ENCODE results near the gene BMP4. TPM values are rescaled to one million over a fixed set of nuclear protein-coding genes. Genes with fewer than 3 reads are reported as not detected.

Gene BMP4
- total RNA-seq, 1 donor from 2014 or later, result 12.9 TPM

DNA sequence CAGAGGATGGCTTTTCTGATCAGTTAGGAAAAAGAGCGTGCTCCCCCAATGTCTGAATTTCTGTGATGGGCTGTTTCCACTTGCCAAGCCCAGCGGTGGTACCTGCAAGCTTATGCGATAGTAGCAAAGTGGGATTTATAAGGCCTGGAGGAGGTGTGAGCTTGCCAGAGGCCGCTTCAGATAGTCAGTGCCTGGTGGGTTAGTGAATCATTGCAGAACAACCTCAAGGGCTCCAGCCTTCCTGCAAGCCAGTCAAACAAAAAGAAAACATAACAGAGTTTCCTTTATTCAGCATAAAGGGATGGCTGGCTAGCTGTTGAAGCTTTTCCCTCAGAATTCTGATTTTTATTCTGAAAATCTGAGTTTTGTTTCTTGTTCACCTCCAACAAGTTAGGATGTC lies 7.6 kb upstream of the BMP4 start:
- DNase-seq (ENCODE audit: low read depth), result no peak

DNA sequence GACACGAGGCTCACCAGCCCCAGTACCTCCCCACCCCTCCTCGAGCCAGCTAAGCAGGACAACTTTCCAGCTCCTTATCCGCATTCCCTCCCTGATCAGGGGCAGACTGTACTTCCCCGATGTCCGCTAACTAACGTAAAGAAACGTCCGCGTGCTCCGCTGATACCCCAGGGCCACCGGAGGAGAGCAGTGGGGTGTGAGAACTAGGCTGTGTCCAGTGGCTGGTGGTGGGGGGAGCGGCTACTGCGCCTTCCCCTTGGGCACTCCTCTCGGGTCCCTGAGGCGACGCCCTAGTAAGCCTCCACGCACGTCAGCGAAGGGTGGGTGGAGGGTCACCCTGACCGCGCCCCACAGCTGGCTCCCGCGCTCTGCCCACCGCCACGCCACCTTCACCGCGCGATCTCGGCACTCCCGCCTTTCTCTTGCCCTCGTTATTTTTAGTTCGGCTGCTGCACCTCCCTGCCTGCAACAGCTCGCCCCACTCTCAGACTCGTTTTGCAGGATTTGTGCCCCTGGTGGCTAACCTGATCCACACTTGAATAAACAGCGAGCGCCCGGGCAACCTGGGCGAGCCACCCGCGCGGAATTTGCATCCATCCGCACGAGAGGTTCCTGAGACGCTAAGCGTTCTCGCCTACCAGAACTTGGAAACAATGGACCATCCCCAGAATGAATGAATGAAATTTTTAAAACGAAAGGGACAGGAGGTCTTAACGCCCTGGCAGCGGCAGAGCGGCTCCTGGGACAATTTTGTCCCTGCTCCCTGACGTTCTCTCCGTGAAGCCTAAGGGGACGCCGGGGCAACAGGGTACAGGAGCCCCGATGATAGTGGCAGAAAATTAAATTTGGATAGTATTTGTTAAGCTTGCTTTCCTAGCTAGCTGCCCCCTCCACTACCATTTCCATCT lies 6.9 kb upstream of the BMP4 start:
- DNase-seq (ENCODE audit: low read depth), result peak; percentile 43

DNA sequence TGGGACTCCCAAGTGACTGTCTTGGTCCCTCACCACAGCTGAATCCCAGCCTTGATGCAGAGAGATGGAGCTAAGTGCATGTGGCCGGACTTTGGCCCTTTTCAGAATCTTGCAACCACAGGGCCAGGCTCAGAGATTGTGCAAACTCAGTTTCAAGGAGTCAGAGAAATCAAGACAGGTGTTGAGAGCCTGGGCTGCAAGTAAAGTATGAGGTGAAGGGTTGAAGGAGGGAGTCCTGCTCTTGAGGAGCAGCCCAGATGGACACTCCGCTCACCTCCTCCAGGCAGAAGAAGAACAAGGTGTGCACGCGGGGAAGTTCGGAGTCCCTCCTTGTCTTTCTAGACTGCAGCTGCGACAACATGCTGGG lies 6.3 kb upstream of the BMP4 start:
- no peak for DNase-seq (ENCODE audit: low read depth)

DNA sequence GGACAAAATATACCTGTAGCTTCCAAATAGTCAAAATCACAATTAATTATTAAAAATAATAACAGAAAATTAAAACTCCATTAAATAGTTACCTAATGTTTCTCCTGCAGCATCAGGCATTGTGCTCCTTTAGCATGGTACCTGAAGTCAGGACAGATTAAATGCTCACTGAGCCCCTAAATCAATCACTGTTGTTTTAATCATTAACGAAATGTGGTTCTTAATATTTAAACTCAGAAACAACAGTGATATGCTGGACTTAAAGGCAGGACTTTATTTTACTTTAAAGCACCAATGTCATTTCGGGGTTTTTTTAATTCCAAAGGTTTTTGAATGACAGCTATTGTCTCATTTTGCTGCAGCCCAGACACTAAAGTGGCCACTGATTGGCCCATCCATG lies 2.0 kb upstream of the BMP4 start:
- no peak for DNase-seq (ENCODE audit: low read depth)

DNA sequence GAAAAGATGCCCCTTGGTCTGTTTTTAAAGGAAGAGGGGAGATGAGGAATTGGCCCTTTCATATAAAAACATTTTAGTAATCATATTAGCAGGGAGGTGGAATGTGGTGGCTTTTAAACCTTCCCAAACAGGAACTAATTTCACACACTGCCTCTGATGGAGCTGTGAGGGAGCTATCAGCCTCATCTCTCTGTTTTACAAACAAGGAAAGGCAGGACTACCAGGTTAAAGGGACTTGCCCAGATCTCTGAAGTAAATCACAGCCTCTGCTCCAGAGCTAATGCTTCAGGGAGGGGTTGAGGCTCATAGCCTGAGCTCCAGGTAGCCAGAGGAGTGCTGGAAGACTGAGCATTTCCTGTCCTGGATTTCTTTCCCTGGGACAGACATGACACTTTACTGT lies 1.1 kb upstream of the BMP4 start:
- no peak for DNase-seq (ENCODE audit: low read depth)

DNA sequence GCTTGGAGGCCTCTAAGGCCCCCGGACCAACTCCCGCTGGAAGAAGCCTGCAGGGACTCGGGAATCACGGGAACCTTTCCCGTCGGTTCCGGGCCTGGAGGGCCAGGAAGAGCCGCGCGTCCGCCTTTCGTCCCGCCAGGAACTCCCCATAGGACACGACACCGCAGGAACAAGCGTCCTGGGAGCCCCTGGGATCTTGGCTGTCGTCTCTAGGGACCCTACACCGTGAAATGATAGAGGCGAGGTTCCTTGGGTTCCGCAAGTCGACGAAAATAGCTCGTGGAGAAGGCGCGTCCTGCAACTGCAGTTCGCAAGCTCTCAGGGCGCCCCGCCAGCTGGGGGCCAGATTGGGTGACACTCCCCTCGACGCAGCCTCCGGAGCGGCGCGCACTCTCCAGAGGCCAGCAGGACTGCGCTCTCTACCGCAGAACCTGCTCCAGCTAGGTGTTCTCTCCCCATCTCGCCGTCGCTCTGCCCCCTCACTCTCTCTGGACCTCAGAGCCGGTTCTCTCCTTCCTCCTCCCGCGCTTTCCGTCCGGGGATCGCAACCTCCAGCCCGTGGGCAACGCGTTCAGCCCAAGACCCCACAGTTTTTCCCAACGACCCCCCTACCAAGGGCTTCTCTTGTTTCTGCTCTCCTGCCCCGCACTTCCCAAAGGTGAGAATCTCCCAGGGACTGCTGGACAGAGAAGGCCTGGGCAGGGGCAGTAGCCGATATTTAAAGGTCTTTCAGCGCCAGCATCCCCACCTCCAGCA lies 776 bp downstream of the BMP4 start:
- DNase-seq (ENCODE audit: low read depth), result no peak

DNA sequence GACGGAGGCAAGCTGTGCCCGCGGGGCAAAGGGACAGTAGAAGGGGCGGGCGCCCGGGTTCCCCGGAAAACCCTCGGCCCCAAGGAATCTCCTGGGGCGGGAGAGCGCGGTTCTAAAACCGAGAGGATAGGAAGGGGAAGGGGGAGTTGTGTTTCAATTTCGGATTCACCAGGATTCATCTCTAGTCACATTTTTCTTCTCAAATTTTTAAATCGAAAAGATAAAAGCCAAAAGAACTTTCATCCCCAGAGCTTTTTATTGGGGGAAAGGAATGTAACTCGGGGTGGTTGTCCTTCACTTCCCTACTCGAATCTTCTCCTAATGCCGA lies 1.4 kb downstream of the BMP4 start:
- DNase-seq (ENCODE audit: low read depth), result no peak

DNA sequence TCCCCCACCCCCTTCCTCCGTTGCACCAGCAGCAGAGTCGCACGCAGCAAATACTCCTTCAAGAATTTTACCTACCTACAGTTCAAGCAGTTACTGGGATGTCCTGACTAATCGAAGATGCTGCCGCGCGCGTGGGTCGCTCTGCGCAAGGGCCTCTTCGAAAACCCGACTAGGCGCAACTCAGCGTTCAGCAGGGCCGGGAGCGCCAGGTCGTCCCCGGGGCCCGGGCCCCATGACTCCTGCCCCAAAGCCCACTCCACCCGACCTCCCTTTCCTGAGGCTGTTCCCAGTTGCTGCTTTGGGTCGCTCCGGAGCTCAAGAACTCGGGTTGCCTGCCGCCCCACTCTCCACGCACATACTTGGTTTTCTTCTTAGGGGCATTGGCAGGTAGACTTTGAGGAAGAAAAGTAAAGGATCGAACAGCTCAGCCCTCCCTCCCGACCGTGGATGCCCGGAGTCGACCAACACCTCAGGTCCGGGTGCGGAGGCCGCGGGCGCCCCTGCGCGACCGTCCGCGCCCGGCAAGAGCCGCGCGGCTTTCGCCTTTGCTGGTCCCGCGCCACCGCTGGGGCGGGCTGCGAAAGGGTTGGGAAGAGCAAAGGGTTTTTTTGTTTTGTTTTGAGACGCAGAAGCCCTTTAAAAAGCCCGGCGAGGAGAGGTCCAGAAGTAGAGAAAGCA lies 1.9 kb downstream of the BMP4 start:
- DNase-seq (ENCODE audit: low read depth), result peak; percentile 32

DNA sequence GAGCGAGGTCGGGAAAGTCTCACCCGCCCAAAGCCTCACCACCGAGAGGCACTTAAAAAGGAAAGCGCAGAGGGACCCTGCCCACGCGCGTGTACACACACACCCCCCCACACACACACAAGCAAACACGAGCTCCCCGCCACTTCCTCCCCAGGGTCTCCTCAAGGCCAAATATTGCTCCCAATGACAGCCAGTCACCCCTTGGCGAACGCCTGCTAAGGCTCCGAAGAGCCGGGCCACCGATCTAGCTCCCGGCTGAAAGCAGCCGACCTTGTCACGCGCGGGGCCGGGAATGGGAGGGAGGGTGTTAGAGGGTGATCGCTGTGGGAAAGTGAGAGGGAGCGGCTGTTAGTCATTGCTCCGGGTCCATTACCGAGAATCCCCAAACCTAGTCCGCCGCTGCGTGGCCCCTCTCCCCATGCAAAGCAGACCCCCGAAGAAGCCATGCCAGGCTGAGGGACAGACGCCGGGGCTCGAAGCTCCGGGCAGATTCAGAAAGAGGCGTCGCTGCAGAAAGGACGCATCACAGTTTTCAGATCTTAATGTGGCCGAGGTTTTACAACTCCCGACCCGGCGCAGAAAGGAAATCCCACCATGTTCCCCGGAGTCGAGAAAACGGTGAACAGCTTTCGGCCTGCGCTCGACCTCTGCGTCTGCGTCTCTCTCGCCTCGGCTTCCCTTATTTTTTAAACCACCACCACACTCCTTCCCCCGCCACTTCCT lies 2.6 kb downstream of the BMP4 start:
- DNase-seq (ENCODE audit: low read depth), result peak; percentile 76

DNA sequence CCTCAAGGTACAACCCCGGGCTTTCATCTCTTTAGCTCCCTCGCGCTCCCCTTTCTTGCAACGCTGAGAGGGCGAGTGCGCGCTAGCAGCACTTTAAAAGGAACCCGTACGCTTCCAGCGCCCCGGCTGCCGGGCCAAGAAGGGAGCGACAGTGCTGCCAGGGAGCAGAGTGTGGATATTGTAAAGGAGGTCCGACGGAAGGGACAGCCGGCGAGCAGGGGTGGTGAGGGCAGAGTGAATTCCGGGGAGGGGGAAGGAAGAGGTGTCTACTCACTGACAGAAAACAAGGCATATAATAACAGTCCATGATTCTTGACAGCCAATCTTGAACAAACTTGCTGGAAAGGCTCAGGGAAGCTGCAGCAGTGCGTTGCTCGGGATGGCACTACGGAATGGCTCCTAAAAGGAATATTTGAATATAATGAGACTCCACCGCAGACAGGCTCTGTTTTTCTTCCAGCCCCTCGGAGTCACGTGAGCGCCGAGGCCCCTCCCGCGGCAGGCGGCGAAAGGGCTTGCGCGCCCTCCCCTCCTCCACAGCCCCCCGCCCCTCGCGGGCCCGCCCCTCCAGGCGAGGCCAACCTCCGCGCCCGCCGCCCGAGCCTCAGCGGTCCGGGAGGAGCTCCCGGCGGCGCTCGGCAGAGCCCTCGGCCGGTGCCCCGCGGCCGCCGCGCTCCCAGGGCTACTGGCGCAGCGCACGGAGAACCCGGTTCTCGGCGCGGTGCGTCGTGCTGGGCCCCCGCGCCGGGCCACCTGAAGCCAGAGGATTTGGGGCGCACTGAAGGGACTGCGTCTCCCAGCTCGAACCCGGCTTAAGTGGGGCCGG lies 3.4 kb downstream of the BMP4 start:
- peak; percentile 90 for DNase-seq (ENCODE audit: low read depth)

DNA sequence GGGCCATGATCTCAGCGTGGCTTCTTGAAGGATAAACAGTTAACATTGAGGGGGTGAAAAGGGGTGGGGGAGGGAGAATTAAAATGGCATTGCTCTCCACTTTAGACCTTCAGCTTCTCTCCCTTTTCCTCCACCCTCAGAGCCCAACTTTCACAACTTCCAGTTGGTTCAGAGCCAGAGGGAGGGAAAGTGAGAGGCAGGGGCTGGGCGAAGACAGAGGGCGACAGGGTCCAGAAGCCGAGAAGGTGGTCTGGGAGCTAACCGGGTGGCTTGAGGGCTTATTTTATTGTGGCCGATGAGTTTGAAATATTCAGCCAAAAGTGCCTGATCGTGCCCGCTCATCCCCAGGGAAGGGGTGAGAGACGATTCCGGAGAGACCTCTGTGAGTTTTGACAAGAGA lies 4.1 kb downstream of the BMP4 start:
- DNase-seq (ENCODE audit: low read depth), result peak; percentile 29

DNA sequence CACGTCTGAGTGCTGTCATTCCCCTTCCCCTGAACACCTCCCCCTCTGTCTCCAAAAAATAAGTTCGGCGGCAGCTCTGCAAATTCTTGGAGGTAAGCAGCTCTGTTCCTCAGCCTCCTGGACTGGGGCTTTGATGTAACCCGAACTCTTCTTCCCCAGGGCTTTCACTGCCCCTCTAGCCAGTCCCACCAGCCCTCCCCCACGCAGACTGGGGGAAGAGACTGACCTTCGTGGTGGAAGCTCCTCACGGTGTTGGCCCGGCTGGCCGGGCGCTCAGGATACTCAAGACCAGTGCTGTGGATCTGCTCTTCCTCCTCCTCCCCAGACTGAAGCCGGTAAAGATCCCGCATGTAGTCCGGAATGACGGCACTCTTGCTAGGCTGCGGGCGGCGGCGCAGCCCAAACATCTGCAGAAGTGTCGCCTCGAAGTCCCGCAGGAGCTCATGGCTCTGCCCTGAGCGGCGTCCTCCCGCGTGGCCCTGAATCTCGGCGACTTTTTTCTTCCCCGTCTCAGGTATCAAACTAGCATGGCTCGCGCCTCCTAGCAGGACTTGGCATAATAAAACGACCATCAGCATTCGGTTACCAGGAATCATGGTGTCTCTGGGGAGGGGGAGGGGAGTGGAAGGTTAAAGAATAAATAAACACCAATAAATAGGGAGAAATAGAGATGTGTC lies 4.9 kb downstream of the BMP4 start:
- peak; percentile 37 for DNase-seq (ENCODE audit: low read depth)

DNA sequence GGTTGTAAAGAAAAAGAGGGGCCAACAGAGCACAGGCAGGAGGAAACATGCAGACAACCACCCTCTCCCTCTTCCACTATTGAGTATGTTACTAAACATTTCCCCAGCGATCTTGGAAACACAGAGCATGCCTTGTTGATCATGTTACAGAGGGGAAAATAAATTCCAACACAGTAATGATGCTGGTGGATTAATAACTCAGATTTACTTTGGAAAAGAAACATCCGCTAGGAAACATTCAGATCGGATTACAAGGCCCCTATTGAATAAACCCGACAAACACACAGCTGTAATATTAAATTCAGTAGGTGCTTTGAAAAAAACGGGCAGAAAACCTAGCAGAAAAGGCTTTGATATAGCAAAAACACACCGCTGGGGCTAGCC lies 5.4 kb downstream of the BMP4 start:
- no peak for DNase-seq (ENCODE audit: low read depth)

DNA sequence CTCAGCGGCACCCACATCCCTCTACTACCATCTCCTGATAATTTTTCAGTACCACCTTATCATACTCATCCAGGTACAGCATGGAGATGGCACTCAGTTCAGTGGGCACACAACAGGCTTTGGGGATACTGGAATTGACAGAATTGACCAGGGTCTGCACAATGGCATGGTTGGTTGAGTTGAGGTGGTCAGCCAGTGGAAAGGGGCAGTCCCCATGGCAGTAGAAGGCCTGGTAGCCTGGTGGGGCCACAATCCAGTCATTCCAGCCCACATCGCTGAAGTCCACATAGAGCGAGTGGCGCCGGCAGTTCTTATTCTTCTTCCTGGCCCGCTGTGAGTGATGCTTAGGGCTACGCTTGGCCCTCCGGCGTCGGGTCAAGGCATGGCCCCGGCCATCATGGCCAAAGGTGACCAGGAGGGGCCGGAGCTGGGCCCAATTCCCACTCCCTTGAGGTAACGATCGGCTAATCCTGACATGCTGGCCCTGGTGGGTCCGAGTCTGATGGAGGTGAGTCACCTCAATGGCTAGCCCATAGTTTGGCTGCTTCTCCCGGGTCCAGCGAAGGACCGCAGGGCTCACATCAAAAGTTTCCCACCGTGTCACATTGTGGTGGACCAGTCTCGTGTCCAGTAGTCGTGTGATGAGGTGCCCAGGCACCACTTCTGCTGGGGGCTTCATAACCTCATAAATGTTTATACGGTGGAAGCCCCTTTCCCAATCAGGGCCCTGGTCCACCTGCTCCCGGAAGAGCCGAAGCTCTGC lies 6.4 kb downstream of the BMP4 start:
- DNase-seq (ENCODE audit: low read depth), result no peak

DNA sequence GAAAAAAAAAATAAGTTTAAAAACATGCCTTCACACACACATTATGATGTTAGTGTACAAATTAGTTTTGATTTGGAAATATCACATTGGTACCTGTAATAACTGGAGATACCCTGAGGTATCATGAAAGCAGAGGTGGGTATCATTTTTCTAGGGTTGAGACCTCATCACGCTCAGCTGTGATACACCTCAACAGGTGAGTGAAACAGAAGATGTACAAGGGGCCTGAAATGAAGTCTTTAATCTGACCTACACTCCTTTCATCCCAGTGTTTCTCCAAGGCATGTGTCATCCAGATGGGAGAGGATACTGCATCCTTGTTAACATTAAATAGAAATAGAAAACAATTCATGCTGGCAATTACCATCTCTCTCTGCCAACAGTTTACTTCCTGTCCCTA lies 7.4 kb downstream of the BMP4 start:
- DNase-seq (ENCODE audit: low read depth), result no peak

DNA sequence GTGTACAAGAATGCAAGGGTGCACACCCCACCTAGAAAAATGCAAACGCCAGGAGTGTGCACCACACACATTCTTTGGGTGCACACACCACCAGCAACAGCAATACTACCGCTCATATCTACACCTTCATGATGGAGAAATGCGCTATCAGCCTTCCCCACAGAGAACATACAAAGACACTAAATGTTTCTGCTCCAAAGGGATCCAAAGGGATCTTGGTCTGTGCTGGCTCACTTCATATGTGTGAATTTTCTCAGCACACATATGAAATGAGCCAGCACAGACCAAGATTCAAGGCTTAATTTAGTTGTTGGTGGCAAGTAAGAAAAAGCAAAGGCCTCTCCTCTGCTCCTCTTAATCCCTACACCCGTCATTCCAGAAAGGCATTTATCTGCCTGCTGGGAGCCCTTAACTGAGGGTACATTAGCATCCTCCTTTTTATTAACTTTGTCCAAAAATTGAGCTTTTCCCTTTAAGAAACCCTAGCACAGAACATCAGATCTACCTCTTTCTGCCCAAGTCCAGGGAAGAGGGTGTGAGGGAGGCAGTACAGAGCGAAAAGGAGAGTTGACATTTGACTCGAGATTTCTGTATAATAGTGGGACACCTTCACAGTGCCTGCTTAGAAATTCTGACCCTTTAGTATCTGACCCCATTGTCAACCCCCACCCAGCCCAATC lies 8.3 kb downstream of the BMP4 start:
- DNase-seq (ENCODE audit: low read depth), result no peak

DNA sequence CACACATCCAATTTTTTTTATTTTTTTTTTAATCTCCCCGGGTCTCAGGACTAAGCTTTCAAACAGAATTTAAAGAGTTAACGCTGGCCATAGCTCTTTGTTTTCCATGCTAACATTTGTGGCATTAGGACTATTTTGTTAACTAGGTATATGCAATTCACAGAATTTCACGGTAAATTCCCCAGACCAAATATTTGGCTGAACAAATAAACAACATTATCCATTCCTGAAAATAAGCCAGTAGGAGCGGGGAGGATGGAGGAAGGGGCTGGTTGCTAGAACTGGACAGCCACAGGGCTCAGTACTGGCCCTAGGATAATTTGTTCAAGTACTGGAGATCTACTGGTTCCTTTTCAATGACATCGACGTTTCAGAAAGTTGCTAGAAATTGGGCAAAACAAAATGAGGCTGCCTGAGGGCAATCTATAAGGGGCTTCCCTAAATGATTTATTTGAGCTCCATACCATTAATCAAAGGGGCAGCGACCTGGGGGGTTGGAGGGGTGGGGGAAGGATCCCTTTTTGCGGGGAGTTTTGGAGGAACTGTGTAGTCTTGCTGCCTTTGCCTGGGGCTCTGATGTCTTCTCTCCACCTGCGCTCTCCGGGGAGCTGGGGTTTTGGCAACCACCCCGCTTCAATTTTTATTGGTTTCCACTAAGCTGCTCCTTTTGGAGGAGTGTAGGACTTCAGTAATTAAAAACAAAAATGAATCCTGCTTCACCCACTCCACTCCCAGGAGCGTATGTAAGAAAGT lies 9.0 kb downstream of the BMP4 start:
- DNase-seq (ENCODE audit: low read depth), result no peak

DNA sequence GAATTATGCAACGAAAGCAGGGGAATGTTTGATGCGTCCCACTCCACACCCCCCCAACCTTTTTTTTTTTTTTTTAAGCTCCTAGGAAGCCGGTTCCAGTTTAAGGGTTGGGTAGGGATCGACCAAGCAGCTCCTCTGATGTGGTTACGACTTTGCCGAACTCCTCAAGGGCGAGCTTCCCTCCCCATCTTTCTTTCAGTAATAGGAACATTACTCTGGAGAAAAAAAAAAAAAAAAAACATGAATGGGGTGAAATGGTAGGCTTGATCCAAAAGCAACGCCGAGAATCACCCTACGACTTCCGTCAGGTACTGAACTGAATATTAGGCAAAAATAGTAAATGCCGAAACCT lies 9.6 kb downstream of the BMP4 start:
- no peak for DNase-seq (ENCODE audit: low read depth)
